ENCODE data around the gene PDE6D.
A peak's percentile ranks its signal among the peaks of the same experiment; 100 is the strongest.
"Not testable (repeated sequence)": the region's sequence is repeated elsewhere in the genome, so short reads cannot be mapped to it uniquely, and the experiment has no call there.

The PDE6D gene

DNA sequence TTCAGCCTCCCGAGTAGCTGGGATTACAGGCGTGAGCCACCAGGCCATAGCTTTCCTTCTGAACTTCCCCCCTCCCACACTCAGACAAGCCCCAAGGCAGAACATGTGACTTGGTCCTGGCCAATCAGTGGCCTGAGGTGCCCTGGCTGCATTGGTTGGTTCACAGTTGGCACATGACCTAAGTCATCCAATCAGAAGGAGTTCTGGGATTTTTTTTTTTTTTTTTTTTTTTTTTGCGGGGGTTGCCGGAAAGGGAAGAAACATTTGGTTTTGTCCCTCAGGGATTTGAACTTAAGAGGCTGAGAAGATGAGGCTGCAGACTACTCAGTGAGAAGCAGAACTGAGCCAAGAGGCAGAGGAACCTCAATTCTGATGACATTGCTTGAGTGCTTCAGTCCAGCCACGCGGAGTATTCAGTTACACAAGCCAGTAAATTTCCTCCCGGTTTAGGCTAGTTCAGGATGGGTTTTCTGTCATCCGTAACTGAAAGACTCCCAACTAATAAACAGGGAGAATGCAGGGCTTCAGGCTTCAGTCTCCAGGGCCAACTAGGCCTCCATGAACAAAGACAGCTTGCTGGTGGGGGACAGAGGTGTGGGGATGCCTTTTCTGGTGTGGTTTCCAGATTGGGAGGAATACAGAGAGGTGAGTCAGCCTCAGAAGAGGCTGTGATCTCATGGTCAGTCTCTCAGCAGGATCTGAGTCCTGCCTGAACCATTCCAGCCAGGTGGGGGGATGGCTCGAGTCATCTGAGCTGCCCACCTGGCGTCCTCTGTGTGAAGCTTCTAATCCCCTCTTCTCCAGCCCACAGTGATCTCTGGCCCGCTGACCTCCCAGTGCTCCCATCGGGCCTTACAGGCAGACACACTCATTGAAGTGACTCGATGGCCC lies 63.6 kb downstream of the PDE6D start:
- DNase-seq = peak; percentile 31 to 59

DNA sequence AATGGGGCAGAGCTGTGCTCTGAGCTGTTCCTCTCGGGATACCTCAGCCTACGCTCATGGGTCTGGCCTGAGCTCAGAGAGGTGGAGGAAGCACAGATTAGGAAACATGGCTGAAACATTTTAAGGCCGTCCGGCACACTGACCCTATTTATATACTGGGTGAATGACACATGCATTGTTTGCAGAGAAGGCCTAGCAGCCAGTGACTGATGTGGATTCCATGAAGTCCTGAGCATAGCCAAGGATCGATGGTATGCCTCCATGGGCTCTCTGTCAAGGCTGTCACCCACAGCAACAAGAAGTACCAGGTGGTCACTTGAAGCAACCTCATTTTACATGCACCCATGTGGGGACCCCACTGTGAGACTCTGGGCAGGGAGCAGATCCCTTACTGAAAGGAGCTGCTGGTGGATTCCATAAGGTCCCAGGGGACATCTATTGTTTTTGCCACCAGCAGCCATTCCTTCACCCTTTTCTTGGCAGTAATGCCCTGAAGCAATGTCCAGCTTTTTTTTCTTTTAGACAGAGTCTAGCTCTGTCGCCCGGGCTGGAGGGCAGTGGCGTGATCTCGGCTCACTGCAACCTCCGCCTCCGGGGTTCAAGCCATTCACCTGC lies 64.3 kb downstream of the PDE6D start:
- DNase-seq = peak in 1 of 2 donors; percentile 15

DNA sequence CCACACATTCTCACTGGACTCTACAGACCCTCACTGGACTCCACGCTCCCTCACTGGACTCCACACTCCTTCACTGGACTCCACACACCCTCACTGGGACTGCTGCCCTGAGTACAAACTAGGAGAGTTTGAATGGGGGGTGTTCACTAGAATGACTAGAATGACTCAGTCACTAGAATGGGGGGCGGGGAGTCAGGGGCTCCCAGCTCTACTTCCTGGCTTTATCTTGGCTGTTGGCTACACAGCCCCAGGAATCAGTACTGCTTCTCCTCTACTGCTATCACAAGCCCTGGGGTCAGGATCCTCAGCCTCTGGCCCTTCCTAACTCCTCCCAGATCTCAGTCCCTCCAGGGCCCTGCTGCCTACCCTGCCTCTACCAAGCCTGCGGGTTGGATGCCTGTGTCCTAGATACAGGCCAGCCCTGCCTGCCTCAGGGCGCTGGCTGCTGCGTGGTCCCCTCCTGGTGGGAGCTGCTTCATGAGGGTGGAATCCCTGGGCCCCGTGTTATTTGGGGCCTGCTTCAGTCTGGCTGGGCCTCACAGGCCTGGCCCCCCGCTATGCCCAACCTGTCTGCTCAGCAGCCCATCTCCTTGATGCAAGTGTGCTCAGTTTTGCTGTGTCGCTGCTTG lies 65.0 kb downstream of the PDE6D start:
- peak in 1 of 2 donors; percentile 18 for DNase-seq

DNA sequence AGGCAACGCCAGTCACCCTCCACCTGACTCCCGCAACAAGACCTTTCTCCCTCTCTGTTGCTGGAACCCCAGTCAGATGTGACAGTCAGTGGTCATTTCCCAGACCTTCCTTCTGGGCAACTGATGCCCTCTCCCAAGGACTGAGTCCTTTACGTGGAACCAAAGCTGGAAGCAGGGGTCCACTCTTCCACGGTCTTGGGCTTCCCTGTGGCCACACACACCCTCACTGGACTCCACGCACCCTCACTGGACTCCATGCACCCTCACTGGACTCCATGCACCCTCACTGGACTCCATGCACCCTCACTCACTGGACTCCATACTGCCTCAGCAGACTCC lies 65.6 kb downstream of the PDE6D start:
- DNase-seq = no peak

DNA sequence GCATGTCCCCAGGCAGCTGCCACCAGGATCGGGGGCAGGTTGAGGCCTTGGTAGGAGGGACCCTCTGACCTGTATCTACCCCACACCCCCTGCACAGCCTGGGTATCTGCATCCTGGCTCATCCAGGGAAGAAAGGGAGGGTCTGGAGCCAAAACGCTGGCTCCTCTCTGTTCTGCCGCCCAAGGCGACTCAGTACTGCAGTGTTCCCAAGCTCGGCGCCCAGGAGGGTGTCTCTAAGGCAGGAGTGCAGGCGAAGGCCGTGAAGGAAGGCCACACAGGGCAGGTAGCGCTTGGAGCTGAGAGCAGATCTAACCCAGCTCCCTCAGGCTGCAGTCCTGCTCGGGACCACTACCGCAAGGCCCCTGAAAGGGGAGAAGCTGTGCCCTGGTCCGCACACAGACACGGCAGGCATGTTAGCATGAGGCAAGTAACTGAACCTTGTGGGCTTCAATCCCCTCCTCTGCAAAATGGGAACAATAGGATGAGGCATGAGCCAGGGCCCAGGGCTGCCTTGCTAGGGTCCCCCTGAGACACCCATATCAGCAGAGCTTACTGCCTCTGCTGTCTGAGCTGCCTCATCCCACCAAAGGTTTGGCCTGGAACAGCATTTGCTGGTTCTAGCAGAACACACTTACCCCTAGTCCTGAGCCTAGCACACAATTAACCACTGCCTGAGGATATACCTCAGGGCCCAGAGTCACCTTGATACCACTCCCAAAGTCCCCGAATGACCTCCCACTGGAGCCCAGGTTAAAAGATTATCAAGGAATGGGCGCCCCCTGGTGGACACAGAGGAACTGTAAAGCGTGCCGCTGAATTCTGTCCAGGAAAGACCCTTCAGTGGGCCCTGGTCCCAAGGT lies 66.2 kb downstream of the PDE6D start:
- peak; percentile 77 to 83 for DNase-seq

DNA sequence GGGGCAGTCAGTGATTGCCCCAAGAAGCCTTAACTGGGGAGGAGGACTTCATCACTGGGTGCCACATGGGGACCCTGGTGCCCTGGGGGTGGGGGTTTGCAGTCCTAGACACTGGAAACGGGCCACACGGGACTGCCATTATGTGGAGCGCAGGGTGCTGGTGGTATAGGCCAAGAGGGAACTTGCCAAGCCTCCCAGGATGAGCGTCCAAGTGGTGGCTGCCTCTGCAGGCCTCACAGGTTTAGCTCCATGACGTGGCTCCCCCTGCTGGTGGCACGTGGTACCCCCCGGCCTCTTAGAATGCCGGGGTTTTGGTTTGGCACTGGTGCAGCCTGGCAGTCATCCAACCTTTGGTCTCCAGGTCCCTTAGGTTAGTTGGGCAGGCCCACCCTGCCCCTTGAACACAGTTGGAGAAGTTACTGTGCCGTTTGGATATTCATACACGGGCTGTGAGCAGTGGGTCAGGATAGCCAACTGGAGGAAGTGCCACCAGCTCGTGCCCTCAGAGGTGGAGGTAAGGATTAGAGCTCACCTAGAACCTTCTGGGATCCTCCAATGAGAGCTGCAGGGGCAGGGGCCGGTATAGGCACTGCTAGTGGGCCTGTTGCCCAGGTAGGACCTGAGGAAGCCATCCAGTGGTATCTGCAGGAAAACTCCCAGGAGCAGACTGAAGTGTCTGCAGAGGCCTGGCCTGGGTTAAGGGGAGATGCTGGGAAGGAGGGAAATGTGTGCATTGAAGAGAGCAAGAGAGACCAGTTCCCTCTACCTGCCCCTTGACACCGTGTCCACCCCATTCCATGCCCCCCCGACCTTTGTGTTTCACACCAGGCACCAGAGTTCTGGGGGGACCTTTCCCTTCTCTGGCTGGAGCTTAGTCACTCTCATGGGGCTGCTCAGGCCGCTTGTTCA lies 67.1 kb downstream of the PDE6D start:
- peak; percentile 90 to 91 for DNase-seq

DNA sequence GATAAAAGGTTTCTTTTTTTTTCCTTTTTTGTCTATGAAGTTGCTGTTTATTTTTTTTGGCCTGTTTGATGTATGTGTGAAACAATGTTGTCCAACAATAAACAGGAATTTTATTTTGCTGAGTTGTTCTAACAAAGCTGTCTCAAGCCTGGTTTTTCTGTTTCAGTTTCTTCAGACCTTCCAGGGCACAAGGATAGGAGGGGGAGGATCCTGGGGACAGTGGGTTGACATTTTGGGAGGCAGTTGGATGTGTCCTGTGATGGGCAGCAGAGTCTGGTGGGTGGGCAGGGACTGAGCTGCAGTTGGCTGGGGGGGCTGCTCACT lies 67.7 kb downstream of the PDE6D start:
- DNase-seq = not testable (repeated sequence)

DNA sequence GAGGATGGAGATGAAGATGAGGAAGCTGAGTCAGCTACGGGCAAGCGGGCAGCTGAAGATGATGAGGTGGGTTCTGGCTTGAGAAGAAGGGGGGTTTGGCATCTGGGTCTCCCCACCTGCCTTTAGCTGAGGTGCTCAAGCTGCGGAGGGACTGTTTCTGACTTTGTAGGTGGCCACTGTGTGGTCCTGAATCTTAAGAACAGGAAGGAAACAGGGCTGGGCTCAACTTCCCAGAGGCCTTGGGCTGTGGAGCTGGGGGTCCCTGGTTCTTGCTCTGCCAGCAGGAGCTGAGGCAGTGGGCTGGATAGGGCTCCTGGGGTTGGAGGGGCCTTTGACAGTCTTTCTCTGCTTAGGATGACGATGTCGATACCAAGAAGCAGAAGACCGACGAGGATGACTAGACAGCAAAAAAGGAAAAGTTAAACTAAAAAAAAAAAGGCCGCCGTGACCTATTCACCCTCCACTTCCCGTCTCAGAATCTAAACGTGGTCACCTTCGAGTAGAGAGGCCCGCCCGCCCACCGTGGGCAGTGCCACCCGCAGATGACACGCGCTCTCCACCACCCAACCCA lies 68.5 kb downstream of the PDE6D start:
- DNase-seq = peak; percentile 58 to 64

DNA sequence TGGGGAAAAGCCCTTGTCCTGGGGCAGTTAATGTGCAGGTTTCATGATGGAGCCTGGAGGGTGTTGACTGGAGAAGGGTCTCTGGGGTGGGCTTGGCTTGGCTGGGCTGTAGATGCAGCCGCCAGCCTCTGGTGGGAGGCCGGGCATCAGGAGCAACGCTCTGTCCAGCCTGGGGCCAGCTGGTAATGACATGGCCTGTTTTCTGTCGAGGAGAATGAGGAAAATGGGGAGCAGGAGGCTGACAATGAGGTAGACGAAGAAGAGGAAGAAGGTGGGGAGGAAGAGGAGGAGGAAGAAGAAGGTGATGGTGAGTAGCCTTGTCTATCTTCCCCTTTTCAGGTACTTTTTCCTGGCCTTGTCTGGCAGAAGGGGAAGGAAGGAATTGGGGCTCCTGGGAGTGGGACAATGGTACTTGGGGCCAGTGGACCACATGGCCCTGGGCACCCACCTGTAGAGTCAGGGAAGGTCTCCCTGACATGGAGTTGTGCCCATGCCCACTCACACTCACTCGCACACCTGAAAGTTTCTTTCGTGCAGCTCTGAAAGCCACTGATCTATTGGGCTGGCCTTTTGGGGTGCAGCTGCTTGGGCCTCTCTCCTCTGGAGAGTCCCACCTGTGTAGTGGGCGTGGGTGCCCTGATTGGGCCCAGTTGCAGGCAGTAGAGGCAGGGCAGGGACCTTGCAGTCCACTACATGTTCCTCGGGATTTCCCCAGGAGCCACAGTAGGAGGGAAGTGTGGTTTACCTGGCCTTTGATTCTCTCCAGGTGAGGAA lies 69.2 kb downstream of the PDE6D start:
- DNase-seq = peak in 1 of 2 donors; percentile 21

DNA sequence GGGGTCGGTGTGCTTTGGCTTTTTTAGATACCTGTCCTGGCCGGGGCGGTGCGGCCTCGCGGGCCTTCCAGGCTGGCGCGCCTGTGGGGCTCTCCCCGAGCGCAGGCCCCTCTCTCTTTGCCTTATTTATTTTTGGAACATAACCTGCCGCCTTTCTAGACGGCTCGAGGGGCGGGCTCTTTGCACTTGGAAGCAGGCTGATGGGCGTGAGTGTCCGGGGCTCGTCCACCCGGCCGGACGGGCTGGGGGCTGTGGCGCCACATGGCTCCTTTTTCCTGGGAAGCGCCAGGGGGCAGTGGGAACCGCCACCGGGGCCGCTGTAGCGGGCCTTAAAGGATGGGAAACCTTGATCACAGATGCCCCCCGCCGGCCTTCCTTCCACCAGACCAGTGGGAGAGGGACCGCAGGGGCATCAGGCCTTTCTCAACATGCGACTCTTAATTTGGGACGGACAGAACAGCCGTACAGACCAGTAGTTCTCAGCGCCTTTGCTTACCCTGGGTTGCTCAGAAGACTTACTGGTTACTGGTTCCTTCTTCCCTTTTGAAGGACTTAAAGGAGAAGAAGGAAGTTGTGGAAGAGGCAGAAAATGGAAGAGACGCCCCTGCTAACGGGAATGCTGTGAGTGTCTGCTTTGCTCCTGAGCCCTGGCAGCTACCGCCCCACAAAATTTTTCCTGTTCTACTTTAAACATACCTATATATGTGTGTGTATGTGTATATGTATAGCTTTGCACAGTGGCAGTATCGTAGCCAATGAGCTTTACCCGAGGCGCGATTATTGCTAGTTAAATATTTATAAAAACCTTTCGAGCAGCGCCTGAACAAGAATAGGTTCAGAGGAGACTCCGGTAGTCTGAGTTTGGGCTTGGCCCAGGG lies 70.0 kb downstream of the PDE6D start:
- DNase-seq = peak; percentile 16 to 40

DNA sequence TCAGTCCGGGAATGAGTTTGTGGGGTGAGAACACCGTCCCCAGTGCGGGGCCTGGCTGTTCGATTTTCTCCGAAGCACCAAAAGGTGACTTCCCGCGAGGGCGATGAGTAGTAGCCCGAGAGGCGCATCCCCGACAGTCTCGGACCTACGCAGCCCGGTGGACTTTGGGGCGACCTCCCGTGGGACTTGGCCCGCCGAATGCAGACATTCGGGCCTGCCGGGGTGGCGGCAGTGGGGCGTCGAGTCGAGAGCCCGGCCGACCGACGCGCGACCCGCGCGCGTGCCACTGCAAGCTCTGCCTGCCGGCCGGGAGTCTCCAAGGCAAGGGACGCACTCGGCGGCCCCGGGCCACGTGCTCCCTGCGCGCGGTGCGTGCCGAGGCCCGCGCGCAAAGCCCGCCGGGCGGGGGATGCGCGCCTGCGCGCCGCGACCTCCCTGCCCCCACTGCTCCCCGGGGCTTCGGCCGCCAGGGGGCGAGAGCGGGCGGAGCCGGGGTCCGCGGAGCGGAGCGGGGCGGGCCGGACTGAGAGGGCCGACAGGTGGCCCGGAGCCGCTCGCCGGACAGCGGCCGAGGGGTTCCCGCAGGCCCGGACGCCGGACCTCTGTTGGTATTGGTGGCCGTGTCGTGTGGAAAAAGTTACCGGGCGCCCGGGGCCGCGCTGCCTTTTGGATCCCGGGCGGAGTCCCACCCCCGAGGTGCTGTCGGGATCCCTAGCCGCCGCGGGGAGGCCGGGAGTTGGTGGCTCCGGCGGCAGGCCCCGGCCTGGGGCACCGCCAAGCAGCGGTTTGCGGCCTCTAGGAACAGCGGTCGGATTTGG lies 70.9 kb downstream of the PDE6D start:
- peak; percentile 86 to 87 for DNase-seq

DNA sequence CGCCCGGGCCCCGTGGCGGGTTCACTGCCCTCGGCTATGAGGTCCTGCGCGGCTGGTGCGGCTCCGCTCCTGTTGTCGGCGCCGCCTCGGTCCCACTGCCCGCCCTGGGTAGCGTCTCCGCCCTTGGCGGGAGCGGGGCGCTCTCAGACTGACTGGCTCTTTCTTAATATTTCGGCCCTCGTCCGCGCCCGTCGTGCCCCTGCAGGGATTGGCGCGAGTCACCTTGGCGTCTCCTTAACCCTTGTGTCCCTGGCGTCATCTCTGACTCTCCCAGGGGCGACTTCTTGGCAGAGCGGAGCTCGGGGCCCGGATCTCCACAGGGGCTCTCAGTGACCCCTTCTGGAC lies 71.5 kb downstream of the PDE6D start:
- peak in 1 of 2 donors; percentile 40 for DNase-seq

DNA sequence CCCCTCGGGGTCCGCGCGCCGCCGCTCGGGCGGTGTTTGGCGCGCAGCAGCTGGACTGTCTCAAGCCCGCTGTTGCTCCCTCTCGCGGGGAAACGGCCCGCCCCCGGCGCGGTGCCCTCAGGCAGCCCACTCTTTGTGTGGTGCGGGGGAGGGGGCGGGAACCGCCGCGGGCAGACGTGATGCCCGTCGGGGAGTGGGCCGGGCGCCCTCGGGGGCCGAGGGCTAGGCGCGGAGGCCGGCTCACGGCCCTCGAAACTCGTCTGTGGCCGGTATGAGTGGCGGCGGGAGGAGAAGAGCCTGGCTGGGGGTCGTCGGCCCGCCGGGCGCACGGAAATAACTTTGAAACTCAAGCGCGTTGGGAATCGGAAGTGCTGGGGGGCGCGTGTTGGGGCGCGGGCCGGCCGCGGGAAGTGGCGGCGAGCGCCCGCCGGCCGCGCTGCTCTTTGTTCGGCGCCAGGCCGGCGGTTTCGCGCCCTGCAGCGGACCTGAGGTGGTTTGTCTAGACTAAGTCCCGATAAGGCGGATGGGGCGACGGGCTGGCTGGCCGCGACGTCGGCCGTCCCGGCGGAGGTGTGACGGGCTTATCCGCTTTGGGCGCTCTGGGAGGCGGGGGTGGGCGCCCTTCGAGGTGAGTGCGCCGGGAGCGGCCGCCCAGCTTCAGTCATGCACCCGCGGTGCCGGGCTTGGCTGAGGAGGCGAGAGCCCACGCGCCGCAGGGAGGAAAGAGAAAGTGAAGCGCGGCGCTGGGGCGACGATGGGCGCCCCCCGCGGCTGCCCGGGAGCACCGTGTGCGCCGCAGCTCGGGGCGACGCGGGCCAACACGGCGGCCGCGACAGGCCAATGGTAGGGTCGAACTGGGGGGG lies 72.1 kb downstream of the PDE6D start:
- peak; percentile 66 to 71 for DNase-seq

DNA sequence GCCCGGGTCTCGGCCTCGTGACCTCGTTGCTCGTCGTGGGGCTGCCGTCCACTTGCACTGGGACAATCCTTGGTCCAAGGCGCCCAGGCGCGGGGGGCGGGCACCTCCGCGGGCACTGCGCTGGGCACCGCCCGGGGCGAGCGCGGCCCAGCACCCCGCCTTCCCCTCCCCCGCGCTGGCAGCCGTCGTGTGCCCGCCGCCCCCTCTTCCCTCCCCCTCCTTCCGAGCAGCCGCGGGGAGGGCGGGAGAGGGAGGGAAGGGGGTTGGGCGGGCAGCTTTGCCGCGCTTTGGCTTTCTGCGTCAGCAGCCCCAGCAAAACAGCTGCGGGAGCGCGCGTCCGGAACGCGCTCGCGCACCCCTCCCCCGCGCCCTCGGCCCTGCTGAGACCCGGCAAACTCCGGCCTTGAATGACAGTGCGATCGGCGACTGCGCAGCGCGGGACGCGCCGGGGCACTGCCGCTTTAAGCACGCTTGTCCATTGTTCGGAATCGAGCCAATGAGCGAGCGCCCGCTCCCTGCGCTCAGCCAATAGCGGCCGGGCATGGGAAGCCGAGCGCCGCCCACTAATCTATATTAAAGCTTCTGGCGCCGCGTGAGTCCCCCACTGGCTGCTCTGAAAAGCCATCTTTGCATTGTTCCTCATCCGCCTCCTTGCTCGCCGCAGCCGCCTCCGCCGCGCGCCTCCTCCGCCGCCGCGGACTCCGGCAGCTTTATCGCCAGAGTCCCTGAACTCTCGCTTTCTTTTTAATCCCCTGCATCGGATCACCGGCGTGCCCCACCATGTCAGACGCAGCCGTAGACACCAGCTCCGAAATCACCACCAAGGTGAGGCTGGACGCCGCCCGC lies 72.9 kb downstream of the PDE6D start, which contains the start of gene PTMA:
Gene PTMA (plus strand): TSS at position 599 of the 846 bp plus-strand sequence. CDS start 182 bp downstream, at position 781.
- peak; percentile 100 for DNase-seq

DNA sequence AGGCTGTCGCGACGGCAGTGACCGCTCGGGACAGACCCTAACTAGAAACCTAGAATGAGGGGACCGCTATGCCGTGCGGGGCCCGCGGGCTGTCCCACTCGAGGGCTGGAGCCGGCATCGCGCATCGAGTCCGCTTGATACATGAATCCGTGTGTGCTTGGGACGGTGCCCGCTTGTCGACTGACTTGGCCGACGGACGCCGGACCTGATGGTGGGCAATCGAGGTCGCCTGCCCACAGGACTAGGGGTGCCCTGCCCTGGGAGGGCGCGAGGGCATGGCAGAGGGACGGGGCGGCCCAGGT lies 73.5 kb downstream of the PDE6D start:
- DNase-seq = no peak

DNA sequence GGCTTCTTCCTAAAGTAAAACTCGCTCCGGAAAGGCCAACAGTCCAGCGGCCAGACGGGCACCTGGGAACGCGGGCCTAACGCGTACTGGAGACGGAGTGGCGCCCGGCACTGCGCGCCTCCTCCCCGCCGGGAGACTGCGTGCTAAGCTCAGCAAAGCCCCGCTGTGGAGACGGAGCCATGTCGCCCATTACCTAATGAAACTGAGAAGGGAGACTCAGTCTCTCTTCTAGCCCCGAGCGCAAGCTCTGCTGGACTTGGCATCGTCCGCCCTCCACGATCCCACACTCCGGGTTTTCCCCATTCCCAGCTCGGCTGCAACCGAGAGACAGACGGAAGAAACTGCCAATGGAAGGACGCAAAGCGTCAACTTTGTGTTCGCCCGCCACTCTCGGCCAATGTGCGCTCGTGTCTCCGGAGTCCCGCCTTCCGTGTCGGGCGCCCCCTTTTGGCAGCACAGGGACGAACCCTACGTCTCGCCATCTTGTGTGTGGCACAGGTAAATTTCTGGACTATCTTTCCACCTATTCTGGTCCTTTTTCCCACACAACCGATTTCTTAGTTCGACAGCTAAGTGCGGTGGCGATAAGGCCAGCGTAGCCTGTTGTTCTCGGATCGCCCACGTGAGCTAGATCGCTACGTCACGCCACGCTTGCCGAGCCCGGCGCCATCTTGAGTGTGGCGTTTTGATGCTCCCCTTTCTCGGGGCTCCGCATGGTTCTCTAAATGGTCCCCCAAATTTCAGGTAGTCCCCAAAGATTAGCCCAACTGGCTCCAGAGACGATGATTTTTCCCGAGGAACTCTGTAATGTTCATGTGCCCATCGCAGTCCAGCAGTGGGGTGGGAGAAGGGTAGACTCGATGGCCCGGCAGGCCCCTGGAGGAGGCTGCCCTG lies 74.1 kb downstream of the PDE6D start:
- peak; percentile 98 for DNase-seq

Data from CD4-positive, alpha-beta T cell treated with Interleukin-4 for 1 hour (primary cell).